ENCODE results near the gene MIER1.

MIER1 gene

DNA sequence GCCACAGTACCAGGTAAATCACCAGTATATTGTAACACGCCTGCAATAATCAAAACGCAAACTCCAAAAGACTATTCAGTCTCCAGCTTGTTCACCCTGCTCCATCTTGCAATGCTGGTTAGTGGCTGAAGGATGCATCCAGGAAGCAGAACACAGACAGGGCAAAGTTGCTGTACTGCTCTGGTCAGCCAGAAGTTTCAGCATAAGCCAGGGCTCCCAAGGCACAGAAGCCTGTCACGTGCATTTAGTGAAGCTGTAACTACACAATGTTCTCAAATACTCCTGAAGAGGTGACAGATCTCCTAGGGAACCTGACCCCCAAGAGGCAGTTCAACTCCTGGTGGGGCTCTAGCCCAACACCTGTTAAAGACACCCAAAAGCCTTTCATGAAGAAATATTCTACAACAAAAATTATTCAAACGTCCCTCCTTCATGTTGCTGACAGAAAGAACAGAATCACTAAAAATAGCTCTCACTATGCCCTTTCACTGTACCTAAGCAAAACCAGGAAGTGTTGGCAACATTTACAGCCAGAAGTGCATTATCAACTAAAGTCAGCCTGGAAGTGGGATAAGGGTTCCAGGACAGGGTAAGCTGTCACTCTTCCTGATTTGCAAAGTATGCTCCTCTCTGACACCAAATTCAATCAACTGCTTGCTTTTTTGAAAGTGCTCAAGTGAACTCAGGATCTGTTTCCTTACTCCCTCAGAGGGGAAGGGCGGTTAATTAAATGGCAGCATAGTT lies 77.1 kb downstream of the MIER1 start:
- no peak for DNase-seq

GRCh38 chr1:67004176-67004575 lies 79.4 kb downstream of the MIER1 start:
- no peak for DNase-seq

- DNase-seq: no peak
Measured at GRCh38 chr1:67005068-67005467, 80.3 kb downstream of the MIER1 start.

- DNase-seq: no peak
Measured at GRCh38 chr1:67009792-67010191, 85.0 kb downstream of the MIER1 start.

- peak; percentile 38 for DNase-seq
Measured at GRCh38 chr1:67013573-67013972, 88.8 kb downstream of the MIER1 start.

GRCh38 chr1:67018574-67018973 lies 93.8 kb downstream of the MIER1 start:
- no peak for DNase-seq

- DNase-seq: no peak
Measured at GRCh38 chr1:67019121-67019520, 94.3 kb downstream of the MIER1 start.

DNA sequence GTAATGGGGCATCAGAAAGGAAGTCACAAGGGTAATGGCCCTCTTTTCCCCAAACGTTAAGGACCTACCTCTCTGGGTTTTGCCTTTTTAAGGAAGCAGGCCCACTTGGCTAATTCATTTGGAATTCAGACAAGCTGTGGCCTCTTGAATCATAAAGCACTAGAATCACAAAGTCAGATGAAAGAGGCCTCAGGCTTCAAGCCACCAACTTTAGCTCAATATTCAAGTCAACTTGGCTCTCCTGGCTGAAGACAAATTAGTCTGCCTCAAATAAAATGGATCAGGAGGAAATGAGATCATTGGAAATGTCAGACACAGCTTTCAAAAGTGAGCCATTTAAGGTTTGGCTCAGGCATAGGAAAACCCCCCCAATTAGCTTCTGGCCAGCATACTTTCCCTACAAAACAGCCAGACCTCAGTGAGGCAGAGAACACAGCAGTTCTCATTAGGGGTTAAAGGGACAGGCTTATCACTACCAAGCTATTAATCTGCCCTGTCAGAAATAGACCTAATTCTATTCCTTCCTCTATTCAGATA lies 94.9 kb downstream of the MIER1 start:
- DNase-seq: no peak

DNA sequence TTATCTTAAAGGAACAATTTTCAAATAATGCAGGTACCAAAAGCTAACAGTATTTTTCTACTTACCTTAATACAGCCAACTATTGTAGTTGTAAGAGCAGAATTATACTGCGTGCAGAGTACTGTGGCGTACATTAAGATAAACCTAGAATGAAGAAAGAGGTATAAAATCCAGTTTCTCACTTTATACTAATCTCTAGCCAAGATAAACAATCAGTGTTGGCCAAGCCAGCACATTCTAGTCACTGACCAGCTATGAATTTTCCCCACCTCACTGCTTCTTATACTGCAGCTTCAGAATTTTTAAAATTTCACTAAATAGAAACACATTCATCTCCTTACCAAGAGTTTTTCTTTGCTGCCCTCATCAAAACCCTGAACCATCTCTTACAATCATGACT lies 95.5 kb downstream of the MIER1 start:
- no peak for DNase-seq

DNA sequence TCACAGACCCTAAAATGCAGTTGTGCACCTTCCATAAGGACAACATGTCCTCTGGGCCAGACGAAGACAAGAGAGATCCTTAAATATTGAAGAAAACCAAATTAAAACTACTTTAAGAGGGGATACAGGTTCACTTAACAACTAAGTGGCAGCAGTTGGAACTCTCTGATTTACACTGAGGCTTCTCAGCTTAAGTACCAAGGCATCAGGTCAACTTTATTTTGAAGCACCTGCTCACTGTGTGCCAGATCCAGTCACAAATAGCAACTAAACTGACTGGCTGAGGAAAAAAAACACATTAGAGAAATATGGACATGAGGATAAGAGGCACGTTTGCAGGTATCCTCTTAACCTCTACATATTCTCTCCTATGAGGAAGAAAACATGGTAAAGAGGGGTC lies 96.0 kb downstream of the MIER1 start:
- DNase-seq: no peak

DNA sequence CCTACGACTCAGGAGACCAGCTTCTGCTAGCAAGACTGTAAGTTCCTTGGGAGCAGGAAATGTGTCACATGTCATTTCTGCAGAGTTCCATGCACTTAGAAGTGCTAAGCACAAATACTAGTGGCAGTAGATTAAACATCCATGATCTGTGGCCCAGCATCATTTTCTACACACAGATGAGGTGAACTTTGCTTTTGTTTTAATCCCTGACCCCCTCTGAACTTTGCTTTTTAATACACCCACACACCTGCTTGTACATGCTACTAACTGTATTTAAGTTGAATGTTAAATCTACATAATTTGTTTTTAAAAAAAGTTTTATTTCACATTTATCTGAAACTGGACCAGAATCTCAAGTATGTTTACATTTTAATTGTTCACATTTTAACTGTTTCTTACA lies 104.7 kb downstream of the MIER1 start:
- no peak for DNase-seq

- DNase-seq: no peak
Measured at GRCh38 chr1:67031121-67031858, 106.5 kb downstream of the MIER1 start.

DNA sequence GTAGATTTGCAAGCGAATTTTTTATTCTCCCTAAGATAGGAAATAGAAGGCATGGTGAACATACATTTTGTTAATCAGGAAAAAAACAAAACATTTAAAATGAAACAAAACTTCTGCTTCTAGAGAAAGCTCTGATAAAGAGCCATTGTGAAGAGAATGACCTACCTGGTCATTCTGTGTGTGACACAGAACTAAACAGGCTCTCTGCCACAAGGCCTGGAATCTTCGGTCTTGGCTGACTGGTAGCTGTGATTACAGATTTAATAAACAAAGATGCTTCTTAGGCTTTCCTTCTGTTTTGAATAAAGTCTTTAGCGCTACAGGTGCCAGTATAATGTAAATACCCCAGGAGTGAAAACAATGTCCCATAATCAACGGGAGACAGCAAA lies 107.1 kb downstream of the MIER1 start:
- DNase-seq: no peak
